Ovary (tissue), 3 donors: Measurements from ENCODE around the gene EIF4G3.
A peak's percentile ranks its signal among the peaks of the same experiment; 100 is the strongest.

Experiments used
- POLR2A ChIP-seq: fragments of 450-650 bp; IDR thresholded peaks from one replicate; pipeline ENCODE4 v1.6.1; 2017; ENCODE audit warnings: antibody characterized with exemption, mild to moderate bottlenecking, moderate library complexity
- TF ChIP-seq, protein P1 (sequence below), 3 donors: fragments of 450-650 bp in 2 of 3; fragments of 200-600 bp in 1 of 3; IDR thresholded peaks; one replicate each; pipeline versions ENCODE4 v1.5.1 to v1.8.0; 2016 to 2022; ENCODE audit warnings: antibody characterized with exemption in 3 of 3, mild to moderate bottlenecking in 1 of 3
- donor health status: DM: no; HTN: no; CAD: no.

- TF ChIP-seq, protein P1, sequence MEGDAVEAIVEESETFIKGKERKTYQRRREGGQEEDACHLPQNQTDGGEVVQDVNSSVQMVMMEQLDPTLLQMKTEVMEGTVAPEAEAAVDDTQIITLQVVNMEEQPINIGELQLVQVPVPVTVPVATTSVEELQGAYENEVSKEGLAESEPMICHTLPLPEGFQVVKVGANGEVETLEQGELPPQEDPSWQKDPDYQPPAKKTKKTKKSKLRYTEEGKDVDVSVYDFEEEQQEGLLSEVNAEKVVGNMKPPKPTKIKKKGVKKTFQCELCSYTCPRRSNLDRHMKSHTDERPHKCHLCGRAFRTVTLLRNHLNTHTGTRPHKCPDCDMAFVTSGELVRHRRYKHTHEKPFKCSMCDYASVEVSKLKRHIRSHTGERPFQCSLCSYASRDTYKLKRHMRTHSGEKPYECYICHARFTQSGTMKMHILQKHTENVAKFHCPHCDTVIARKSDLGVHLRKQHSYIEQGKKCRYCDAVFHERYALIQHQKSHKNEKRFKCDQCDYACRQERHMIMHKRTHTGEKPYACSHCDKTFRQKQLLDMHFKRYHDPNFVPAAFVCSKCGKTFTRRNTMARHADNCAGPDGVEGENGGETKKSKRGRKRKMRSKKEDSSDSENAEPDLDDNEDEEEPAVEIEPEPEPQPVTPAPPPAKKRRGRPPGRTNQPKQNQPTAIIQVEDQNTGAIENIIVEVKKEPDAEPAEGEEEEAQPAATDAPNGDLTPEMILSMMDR (IDR thresholded peaks at IDR 0.05) = peak; percentile 38 to 63 (median 55)
- TF ChIP-seq POLR2A = no peak
These were observed 40.4 kb upstream of the EIF4G3 start for GRCh38 chr1:21216835-21217811.
